HL-60 (cell line): Measurements from ENCODE around the gene NSMF.

Experiments used
- CTCF ChIP-seq: IDR thresholded peaks from one replicate; pipeline ENCODE4 v1.5.1; 2011; ENCODE audit warnings: low read length, control low read depth, inconsistent platforms; ENCODE audit not compliant: insufficient read depth
- POLR2AphosphoS5 ChIP-seq: IDR thresholded peaks from 2 replicates; pipeline ENCODE4 v1.6.1; 2012; ENCODE audit warnings: low read depth
- SPI1 ChIP-seq: IDR thresholded peaks from 2 replicates; pipeline ENCODE4 v1.6.1; 2012; ENCODE audit warnings: low read depth, mild to moderate bottlenecking, borderline replicate concordance

DNA sequence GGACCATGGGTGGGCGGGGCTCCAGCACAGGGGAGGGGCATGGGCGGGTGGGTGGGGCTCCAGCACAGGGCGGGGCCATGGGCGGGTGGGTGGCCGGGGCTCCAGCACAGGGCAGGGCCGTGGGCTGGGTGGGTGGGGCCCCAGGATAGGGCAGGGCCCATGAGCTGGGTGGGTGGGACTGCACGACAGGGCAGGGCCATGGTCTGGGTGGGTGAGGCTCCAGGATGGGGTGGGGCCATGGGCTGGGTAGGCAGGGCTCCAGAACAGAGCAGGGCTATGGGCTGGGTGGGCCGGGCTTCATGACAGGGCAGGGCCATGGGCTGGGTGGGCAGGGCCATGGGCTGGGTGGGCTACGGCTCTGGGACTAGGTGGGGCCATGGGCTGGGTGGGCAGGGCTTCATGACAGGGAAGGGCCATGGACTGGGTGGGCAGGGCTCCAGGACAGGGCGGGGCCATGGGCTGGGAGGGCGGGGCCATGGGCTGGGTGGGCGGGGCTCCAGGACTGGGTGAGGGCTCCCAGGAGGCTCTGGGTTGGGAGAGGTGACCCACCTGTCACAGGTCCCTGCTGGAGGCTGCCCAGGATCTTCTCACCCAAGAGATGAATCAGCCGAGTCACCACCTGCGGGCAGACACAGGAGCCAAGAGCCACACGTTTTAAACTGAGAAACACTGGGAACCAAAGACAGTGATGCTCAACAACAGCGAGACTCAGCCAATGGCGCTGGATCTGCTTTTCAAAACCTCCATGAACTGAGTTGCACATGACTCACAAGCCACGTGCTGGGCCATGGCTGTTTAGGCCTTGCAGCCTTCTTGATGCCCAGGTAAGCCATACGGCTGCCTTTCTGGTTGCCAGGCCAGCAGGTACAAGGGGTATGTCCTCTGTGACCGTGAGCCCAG lies 33.6 kb upstream of the NSMF start:
- TF ChIP-seq CTCF (no peak), POLR2AphosphoS5 (no peak), SPI1 (no peak)
